WTC11 (cell line): Measurements from ENCODE around the gene PRAMEF20.

Experiments
- CBFB ChIP-seq: sonication (generic); formaldehyde crosslinking; IDR thresholded peaks from 2 replicates; pipeline ENCODE4 v1.8.1; 2022; ENCODE audit warnings: mild to moderate bottlenecking, low read depth, missing genetic modification reagents
- JUN ChIP-seq: sonication (generic); formaldehyde crosslinking; IDR thresholded peaks from 2 replicates; pipeline ENCODE4 v1.8.0; 2023; ENCODE audit warnings: mild to moderate bottlenecking, missing genetic modification reagents
- NFE2L1 ChIP-seq: sonication (generic); formaldehyde crosslinking; IDR thresholded peaks from 2 replicates; pipeline ENCODE4 v1.8.1; 2023; ENCODE audit warnings: missing genetic modification reagents
- NR1H2 ChIP-seq: sonication (generic); formaldehyde crosslinking; IDR thresholded peaks from 2 replicates; pipeline ENCODE4 v1.9.0; 2021; ENCODE audit warnings: mild to moderate bottlenecking, moderate library complexity, missing genetic modification reagents
- TP53 ChIP-seq: sonication (generic); formaldehyde crosslinking; IDR thresholded peaks from 2 replicates; pipeline ENCODE4 v1.8.1; 2023; ENCODE audit warnings: mild to moderate bottlenecking, missing genetic modification reagents
- TF ChIP-seq, protein P1 (sequence below): fragments of 200-600 bp; IDR thresholded peaks from 2 replicates; pipeline ENCODE4 v1.8.0; 2022; ENCODE audit warnings: antibody characterized with exemption
- TF ChIP-seq, protein P2 (sequence below): sonication (generic); formaldehyde crosslinking; IDR thresholded peaks from 2 replicates; pipeline ENCODE4 v1.8.1; 2023; ENCODE audit warnings: mild to moderate bottlenecking, missing genetic modification reagents, moderate library complexity

DNA sequence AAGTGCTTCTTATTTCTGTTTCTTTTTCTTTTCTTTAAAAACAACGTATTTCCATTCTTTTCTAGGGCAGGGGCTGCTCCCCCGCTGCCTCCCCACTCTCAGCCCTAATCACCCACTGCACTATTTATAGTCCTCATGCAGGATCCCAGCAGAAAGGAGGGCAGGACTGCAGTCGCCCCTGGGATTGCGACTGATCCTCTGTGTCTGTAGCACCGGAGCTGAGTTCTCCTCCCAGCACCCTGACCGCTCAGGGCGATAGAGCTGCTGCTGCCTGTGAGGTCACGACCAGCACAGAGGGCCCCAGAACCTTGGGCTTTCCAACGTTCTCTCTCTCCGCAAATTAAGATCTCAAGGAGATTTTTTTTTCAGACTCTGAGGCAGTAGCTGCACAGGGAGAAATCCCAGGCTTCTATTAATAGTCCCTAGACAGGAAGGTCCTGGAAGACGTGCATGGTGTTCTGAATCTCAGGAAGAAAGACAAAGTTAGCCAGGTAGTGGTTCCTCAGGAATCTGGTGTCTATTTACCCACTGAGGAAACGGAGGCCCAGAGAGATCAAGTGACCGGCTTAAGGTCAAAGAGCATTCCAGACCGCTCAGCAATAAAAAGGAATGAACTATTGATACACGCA is 46.8 kb downstream of the PRAMEF20 start:
- TF ChIP-seq, protein P1, sequence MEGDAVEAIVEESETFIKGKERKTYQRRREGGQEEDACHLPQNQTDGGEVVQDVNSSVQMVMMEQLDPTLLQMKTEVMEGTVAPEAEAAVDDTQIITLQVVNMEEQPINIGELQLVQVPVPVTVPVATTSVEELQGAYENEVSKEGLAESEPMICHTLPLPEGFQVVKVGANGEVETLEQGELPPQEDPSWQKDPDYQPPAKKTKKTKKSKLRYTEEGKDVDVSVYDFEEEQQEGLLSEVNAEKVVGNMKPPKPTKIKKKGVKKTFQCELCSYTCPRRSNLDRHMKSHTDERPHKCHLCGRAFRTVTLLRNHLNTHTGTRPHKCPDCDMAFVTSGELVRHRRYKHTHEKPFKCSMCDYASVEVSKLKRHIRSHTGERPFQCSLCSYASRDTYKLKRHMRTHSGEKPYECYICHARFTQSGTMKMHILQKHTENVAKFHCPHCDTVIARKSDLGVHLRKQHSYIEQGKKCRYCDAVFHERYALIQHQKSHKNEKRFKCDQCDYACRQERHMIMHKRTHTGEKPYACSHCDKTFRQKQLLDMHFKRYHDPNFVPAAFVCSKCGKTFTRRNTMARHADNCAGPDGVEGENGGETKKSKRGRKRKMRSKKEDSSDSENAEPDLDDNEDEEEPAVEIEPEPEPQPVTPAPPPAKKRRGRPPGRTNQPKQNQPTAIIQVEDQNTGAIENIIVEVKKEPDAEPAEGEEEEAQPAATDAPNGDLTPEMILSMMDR, result no peak
- TF ChIP-seq TP53 (CRISPR knock-in tag), result no peak
- no peak for TF ChIP-seq NFE2L1 (CRISPR knock-in tag)
- TF ChIP-seq, protein P2, sequence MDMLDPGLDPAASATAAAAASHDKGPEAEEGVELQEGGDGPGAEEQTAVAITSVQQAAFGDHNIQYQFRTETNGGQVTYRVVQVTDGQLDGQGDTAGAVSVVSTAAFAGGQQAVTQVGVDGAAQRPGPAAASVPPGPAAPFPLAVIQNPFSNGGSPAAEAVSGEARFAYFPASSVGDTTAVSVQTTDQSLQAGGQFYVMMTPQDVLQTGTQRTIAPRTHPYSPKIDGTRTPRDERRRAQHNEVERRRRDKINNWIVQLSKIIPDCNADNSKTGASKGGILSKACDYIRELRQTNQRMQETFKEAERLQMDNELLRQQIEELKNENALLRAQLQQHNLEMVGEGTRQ (CRISPR knock-in tag), result no peak
- TF ChIP-seq NR1H2 (CRISPR knock-in tag), result no peak
- no peak for TF ChIP-seq JUN
- no peak for TF ChIP-seq CBFB
